SK-N-SH treated with all-trans-retinoic acid at 6 μM for 48 hours (cell line): ENCODE measurements around the gene IDH3G.

Experiments
- ATAC-seq: fragments of 200-7000 bp; cut with Tn5 transposase; 3 replicates; pipeline ENCODE4 v1.9.1; 2020; ENCODE audit warnings: mild to moderate bottlenecking, moderate library complexity
- ARNTL ChIP-seq: fragments of 450-650 bp; formaldehyde crosslinking; IDR thresholded peaks from 2 replicates; pipeline ENCODE4 v1.5.0; 2020; ENCODE audit warnings: low read depth, mild to moderate bottlenecking, moderate library complexity, borderline replicate concordance
- BACH2 ChIP-seq: fragments of 250-450 bp; sonication (Bioruptor Pico); IDR thresholded peaks from 2 replicates; pipeline ENCODE4 v1.9.0; 2021; ENCODE audit warnings: mild to moderate bottlenecking, borderline replicate concordance
- CSDC2 ChIP-seq: fragments of 250-450 bp; sonication (Bioruptor Pico); IDR thresholded peaks from 2 replicates; pipeline ENCODE4 v1.5.0; 2020; ENCODE audit warnings: mild to moderate bottlenecking, moderate library complexity
- ESRRG ChIP-seq: fragments of 250-450 bp; sonication (Bioruptor Pico); IDR thresholded peaks from 2 replicates; pipeline ENCODE4 v1.6.1; 2021; ENCODE audit warnings: mild to moderate bottlenecking
- GLIS3 ChIP-seq: fragments of 250-450 bp; sonication (Bioruptor Pico); IDR thresholded peaks from 2 replicates; pipeline ENCODE4 v1.5.0; 2020; ENCODE audit warnings: mild to moderate bottlenecking, moderate library complexity
- OSR1 ChIP-seq: fragments of 250-450 bp; sonication (Bioruptor Pico); IDR thresholded peaks from 2 replicates; pipeline ENCODE4 v1.8.0; 2022; ENCODE audit warnings: moderate library complexity, mild to moderate bottlenecking, inconsistent platforms
- PATZ1 ChIP-seq: fragments of 250-450 bp; sonication (Bioruptor Pico); IDR thresholded peaks from 2 replicates; pipeline ENCODE4 v1.8.0; 2020; ENCODE audit warnings: mild to moderate bottlenecking, moderate library complexity, borderline replicate concordance
- POU6F1 ChIP-seq: fragments of 250-450 bp; sonication (Bioruptor Pico); IDR thresholded peaks from 2 replicates; pipeline ENCODE4 v1.8.0; 2021; ENCODE audit warnings: low read depth, mild to moderate bottlenecking, moderate library complexity, borderline replicate concordance
- SNAI2 ChIP-seq: fragments of 250-450 bp; sonication (Bioruptor Pico); IDR thresholded peaks from 2 replicates; pipeline ENCODE4 v1.5.0; 2020; ENCODE audit warnings: mild to moderate bottlenecking, moderate library complexity
- TOX ChIP-seq: fragments of 250-450 bp; sonication (Bioruptor Pico); IDR thresholded peaks from 2 replicates; pipeline ENCODE4 v1.8.0; 2021; ENCODE audit warnings: mild to moderate bottlenecking, moderate library complexity, borderline replicate concordance
- TSHZ2 ChIP-seq: fragments of 250-450 bp; sonication (Bioruptor Pico); IDR thresholded peaks from 2 replicates; pipeline ENCODE4 v1.5.0; 2020; ENCODE audit warnings: mild to moderate bottlenecking, moderate library complexity
- ZC3H10 ChIP-seq: fragments of 250-450 bp; sonication (Bioruptor Pico); IDR thresholded peaks from 2 replicates; pipeline ENCODE4 v1.5.1; 2021; ENCODE audit warnings: mild to moderate bottlenecking, moderate library complexity
- ZFP3 ChIP-seq: fragments of 250-450 bp; sonication (Bioruptor Pico); IDR thresholded peaks from 2 replicates; pipeline ENCODE4 v1.5.0; 2020; ENCODE audit warnings: mild to moderate bottlenecking, moderate library complexity
- ZFP30 ChIP-seq: fragments of 450-650 bp; formaldehyde crosslinking; IDR thresholded peaks from 2 replicates; pipeline ENCODE4 v1.5.0; 2022; ENCODE audit warnings: mild to moderate bottlenecking, moderate library complexity
- ZNF70 ChIP-seq: fragments of 450-650 bp; formaldehyde crosslinking; IDR thresholded peaks from 2 replicates; pipeline ENCODE4 v1.5.0; 2020; ENCODE audit warnings: mild to moderate bottlenecking, moderate library complexity
- ZNF8 ChIP-seq: fragments of 450-650 bp; formaldehyde crosslinking; IDR thresholded peaks from 2 replicates; pipeline ENCODE4 v1.5.0; 2020; ENCODE audit warnings: mild to moderate bottlenecking, moderate library complexity
- TF ChIP-seq, protein P1 (sequence below): fragments of 250-450 bp; sonication (Bioruptor Pico); IDR thresholded peaks from 2 replicates; pipeline ENCODE4 v1.5.1; 2021; ENCODE audit warnings: mild to moderate bottlenecking, moderate library complexity
- TF ChIP-seq, protein P2 (sequence below): fragments of 250-450 bp; sonication (Bioruptor Pico); IDR thresholded peaks from 2 replicates; pipeline ENCODE4 v1.5.1; 2020; ENCODE audit warnings: low read depth, mild to moderate bottlenecking, moderate library complexity

Gene IDH3G

GRCh38 chrX:153769158-153769864 lies 24.9 kb downstream of the IDH3G start:
- TF ChIP-seq, protein P1, sequence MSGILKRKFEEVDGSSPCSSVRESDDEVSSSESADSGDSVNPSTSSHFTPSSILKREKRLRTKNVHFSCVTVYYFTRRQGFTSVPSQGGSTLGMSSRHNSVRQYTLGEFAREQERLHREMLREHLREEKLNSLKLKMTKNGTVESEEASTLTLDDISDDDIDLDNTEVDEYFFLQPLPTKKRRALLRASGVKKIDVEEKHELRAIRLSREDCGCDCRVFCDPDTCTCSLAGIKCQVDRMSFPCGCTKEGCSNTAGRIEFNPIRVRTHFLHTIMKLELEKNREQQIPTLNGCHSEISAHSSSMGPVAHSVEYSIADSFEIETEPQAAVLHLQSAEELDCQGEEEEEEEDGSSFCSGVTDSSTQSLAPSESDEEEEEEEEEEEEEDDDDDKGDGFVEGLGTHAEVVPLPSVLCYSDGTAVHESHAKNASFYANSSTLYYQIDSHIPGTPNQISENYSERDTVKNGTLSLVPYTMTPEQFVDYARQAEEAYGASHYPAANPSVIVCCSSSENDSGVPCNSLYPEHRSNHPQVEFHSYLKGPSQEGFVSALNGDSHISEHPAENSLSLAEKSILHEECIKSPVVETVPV = no peak
- TF ChIP-seq, protein P2, sequence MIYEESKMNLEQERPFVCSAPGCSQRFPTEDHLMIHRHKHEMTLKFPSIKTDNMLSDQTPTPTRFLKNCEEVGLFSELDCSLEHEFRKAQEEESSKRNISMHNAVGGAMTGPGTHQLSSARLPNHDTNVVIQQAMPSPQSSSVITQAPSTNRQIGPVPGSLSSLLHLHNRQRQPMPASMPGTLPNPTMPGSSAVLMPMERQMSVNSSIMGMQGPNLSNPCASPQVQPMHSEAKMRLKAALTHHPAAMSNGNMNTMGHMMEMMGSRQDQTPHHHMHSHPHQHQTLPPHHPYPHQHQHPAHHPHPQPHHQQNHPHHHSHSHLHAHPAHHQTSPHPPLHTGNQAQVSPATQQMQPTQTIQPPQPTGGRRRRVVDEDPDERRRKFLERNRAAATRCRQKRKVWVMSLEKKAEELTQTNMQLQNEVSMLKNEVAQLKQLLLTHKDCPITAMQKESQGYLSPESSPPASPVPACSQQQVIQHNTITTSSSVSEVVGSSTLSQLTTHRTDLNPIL = no peak
- TF ChIP-seq SNAI2 (CRISPR knock-in tag) (no peak), TSHZ2 (CRISPR knock-in tag) (no peak), ESRRG (no peak), ARNTL (no peak), PATZ1 (no peak), GLIS3 (CRISPR knock-in tag) (no peak), POU6F1 (CRISPR knock-in tag) (no peak), ZFP30 (CRISPR knock-in tag) (no peak), TOX (CRISPR knock-in tag) (no peak), OSR1 (no peak), ZNF70 (CRISPR knock-in tag) (no peak), CSDC2 (CRISPR knock-in tag) (no peak), ZFP3 (CRISPR knock-in tag) (no peak), ZNF8 (CRISPR knock-in tag) (no peak)
- ATAC-seq = no peak

GRCh38 chrX:153768311-153769157 lies 25.6 kb downstream of the IDH3G start:
- ATAC-seq = no peak
- TF ChIP-seq GLIS3 (CRISPR knock-in tag) (no peak), BACH2 (CRISPR knock-in tag) (no peak), TSHZ2 (CRISPR knock-in tag) (no peak), TOX (CRISPR knock-in tag) (no peak), ESRRG (no peak), ZFP30 (CRISPR knock-in tag) (no peak), ZC3H10 (CRISPR knock-in tag) (no peak), ZFP3 (CRISPR knock-in tag) (no peak), ARNTL (no peak), ZNF70 (CRISPR knock-in tag) (no peak), OSR1 (no peak)
- TF ChIP-seq, protein P2 = no peak
